IPS-18c (cell line): ENCODE results near the gene UBR4.

Experiments
- H3K4me3 ChIP-seq: 2 replicates; pipeline ENCODE4 v1.7.0; 2013; ENCODE audit warnings: low read depth, mild to moderate bottlenecking, low read length, moderate library complexity; ENCODE audit not compliant: insufficient read depth
- H3K9me3 ChIP-seq: one replicate; pipeline ENCODE4 v1.6.1; 2013; ENCODE audit warnings: mild to moderate bottlenecking, low read length, moderate library complexity; ENCODE audit not compliant: control insufficient read depth, insufficient read depth

Gene UBR4

DNA sequence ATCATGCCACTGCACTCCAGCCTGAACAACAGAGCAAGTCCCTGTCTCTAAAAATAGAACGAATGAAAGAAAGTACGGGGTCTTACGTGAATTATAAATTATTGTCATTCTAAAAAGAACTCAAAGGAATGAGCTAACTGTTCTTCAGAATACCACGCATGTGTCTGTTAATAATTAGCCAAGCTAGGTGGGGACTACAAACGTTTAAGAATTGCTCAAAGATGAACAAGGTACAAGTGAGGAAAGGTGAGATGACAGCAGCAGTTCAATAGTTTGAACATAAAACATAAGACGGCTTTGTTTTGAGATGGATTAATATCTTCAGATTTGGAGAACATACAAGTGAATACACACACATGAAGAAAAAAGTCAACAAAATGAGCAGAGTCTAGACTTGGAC, 79.6 kb downstream of the UBR4 start:
- Histone ChIP-seq H3K4me3 (no peak overlapping the region), H3K9me3 (no peaks in the 10 kb centered on the region)

DNA sequence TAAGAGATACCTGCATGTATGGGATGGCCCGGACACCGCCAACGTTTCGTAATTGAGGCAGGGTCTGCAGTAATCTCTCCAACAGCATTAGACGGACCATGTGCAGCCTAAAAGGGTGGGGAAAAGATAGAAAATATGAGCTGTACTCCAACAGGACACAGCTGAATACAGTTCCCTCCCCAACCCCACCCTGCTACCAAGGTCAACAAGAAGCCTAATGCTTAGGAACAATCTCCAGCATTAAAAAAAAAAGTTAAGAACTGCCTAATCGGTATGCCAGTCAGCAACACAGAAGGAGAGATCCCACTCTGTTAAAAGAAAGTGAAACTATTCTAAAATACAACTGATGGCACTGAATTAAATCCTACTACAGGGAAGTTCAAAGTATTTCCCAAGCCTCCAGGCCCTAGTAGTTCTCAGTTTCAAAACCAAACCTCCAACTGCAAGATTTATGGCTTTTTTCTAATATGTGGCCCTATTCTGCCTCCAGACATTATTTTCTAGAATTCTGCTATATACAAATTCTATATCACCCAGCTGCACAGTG, 81.0 kb downstream of the UBR4 start:
- Histone ChIP-seq H3K9me3 (no peaks in the 10 kb centered on the region), H3K4me3 (no peak overlapping the region)

DNA sequence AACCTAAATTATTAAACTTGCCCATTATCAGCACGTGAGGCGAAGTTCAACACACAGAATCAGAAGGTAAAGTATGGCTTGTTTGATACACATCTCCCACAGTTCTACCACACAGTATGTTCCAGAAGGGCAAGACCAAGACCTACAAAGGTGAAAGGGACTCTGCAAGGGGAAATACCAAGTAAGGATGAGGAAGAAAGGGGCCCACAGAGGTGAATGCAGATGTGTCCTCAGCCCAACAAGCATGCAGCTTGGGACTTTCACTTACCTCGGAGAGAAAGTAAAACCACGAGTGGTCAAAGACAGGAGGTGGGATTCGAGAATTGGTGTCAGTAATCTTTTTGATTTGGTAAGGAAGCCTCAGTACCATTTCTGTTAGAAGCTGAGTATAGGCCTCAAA, 85.8 kb downstream of the UBR4 start:
- Histone ChIP-seq H3K9me3 (no peaks in the 10 kb centered on the region), H3K4me3 (no peak overlapping the region)

DNA sequence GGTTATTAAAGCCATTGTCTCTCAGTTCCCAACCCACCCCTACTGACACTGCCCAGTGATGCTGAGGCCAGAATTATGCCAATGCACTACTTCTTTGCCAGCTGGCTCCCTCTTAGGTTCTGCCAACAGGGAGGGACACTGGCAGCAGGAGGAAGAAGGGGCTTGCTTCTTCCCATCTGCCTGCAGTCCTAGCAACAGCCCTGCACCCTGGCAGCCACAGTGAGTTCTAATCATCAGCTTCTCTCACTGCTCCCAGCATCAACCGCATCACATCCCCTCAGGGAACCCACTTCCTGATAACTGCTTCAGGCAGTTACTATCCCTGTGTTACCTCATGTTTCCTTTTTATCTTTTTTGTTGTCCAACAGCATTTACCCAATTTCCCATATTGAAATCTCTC, 86.2 kb downstream of the UBR4 start:
- no peak overlapping the region for H3K4me3 ChIP-seq
- no peaks in the 10 kb centered on the region for H3K9me3 ChIP-seq

DNA sequence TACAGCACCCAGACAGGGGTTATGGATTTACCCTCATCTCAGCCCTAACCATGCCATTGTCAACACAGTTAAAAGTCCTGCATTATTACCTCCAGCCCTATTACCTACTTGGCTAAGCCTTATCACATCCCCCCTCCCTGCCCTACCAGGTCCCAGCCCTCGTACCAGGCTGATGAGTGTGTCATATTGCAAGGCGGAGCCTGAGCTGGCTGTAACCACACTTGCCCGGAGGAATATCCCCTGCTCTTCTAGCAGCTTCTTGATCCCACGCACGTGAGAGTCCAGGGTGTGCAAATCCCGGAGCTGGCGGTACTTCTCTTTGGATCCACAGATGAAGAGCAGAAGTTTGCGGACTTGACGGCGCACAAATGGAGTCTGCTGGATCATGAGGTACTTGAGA, 87.4 kb downstream of the UBR4 start:
- Histone ChIP-seq H3K4me3 (no peak overlapping the region), H3K9me3 (no peaks in the 10 kb centered on the region)

DNA sequence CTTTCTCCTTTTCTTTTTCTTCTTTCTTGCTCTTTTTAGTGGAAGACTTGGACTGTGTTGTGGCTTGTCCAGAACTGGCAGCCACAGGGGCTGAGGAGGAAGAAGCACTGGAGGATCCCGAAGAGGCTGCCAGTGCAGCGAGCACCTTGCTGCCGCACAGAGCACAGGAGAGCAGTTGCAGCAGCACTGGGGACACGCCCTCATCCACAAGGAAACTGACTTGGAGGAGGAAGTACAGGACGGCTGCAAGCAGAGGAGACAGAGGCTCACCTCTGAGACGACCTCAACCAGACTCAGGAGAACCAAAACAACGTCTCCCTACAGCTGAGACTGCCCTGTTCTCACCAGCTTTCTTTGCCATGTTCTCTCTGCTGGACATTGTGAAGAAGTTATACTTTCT, 88.9 kb downstream of the UBR4 start:
- no peaks in the 10 kb centered on the region for H3K9me3 ChIP-seq
- no peak overlapping the region for H3K4me3 ChIP-seq

DNA sequence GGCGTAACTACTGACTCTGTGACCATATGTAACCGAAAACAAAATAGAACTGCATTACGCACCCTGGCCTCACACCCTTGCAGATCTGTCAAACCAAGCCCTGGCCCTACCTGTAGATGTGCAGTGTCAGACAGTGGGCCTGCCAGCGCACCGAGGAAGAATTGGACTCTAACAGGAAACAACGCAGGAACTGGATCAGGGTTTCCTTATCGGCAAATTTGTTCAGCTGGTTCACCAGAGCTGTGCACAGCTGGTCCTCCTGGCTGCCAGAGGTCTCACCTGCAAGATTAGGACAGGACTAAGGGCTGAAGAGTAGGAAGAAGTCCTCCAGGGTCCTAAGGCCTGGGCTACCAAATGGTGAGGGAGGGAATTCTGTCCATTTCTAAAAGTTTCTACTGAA, 90.0 kb downstream of the UBR4 start:
- H3K4me3 ChIP-seq: no peak overlapping the region

DNA sequence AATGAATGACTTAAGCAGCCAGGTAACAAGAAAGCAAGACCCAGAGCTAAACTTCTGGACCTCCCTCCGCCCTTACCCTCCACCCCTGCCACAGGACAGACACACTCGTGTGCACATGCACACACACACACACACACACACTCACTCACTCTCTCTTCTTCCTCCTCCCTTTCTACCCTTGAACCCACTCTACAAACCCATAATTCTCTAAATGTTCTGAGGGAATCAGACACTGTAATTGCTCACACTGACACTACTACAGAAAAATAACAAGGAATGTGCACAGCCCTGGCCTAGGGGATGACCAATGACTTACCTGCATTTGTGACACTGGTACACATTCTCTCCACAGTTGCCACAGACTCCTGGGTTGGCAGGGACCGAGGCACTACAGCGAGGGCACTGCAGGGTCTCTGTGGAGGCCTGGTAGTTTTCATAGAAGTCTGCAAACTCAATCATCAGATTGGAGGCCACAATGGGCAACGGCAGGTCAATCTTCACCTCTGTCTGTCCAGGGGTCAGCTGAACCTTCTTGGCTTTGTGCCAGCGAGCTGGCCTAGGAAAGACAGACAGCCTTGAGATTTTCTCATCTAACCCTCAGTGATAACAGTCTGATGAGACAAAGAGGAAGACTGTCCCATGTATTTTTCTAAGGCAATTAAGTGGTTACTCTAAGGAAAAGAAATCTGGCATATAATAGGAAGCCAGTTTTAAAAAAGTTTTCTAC, 94.8 kb downstream of the UBR4 start:
- peaks cover 2% of the 10 kb centered on the region for H3K9me3 ChIP-seq
- no peak overlapping the region for H3K4me3 ChIP-seq

More for the DNA sequence above, 90.0 kb downstream of the UBR4 start:
- H3K9me3 ChIP-seq: no peaks in the 10 kb centered on the region

DNA sequence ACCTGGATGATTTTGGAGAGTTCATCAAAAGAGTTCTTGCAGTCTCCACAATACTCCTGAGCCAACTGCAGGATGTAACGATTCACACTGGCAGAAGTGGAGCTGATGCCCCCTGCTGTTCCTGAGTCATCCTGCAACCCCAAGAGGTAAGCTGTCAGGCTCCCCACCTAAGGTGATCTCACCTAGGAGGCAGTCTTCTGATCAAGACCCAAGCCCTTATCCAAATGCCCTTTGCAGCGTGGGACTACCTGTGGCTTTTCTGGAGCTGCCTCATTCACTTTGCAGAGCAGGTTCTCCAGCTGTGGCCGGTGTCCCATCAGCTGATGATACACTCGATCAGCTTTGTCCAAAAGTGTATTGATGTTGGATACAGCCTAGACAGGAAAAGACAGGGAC, 96.4 kb downstream of the UBR4 start:
- H3K4me3 ChIP-seq: no peak overlapping the region
- peaks cover 2% of the 10 kb centered on the region for H3K9me3 ChIP-seq

DNA sequence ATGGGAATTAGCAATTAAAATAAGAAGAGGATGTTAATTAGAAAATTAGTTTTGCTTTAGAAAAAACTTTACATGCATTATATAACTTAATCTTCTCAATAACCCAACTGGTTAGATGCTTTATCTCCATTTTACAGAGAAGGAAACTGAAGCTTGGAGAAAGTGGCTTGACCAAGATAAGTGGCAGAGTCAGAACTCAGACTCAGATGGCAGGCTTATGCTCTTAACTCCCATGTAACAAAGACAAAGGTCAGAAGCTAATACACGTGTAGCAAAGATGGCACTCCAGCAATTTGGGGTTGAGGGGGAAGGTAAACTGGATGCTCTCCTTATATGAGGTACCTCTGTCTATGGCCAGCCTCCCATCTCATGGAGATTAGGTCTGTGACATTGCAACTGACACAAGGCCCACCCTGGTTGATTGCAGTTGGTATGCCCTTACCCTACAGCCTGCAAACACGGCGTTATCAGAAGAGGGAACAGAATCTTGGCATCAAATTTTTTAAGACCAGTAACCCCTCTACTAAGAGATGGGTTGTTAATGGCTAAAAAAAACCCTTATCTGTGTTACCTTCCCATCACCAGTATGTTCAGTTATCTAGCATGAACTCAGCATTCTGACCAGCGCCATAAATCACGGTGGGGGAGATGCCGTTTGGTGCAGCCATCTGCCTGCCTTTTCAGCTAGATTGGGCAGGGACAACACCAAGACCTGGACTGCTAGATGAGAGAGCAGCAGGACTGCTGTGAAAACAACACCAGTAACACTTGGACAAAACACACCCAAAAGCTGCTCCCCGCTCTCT, 97.0 kb downstream of the UBR4 start:
- H3K4me3 ChIP-seq: no peak overlapping the region
- peaks cover 2% of the 10 kb centered on the region for H3K9me3 ChIP-seq

DNA sequence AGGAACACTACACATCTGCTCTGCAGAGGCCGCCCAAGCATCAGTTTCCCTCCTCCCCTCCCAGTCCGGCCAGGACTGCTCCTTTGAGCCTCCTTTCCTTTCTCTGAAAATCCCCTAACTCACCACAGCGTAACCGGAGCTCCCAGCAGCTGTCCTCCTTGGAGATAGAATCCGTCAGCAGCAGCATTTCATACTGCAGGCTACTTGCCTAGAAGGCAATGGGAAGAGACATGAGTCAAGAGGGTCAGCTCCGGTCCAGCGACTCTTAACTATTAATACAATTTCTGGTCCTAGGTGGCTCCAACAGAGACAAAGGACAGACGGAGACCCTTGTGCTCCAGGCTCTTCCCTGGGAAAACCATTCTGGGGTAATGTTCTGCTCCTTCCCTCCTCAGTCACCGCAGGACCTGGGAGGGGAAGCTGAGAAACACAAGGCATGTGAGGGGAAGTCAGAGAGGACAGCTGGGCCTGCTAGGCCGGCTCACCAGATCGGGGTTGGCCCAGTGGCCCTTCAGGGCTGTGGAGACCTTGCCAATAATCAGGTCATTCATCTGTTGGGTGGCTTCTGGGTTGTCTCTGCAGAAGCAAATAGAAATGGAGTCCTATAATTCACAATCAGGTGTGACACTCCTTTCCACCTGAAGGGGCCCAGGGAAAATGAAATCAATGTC, 99.7 kb downstream of the UBR4 start:
- Histone ChIP-seq H3K9me3 (peaks cover 2% of the 10 kb centered on the region), H3K4me3 (no peak overlapping the region)

DNA sequence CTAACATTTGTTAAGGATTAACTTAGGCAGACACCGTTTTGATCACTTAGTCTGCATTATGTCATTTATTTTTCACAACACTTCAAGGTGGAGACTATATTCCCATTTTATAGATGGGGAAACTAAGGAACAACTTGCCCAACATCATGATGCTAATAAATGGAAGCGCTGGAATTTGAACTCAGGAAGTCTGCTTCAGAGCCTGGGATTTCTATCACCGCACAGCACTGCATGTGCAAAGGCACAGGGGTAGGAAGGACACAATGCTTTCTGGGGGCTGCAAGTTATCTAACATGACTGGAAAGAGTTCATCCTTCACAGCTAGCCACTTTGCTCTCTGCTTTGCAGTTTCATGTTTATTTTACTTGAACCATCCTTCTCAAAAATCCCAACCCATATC, 100.5 kb downstream of the UBR4 start:
- no peaks in the 10 kb centered on the region for H3K9me3 ChIP-seq
- H3K4me3 ChIP-seq: no peak overlapping the region

DNA sequence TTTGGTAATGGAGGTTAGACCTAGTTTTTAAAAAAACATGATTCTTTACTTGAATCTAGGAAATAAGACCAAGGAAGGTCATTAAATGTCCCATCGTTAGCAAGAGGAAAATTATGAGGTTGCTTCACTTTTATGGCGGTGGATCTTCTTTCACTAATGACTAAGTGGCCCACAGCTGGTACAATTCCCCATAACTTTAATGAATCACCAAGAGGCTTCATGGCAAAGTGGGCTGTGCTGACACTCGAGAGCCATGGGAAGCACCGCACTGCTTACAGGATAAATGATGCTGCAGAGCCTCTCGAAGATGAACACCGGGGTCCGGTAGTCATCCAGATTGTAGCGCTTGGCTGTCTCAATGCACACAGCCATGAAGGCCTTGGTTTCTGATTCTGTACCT, 108.8 kb downstream of the UBR4 start:
- no peak overlapping the region for H3K4me3 ChIP-seq
- no peaks in the 10 kb centered on the region for H3K9me3 ChIP-seq

DNA sequence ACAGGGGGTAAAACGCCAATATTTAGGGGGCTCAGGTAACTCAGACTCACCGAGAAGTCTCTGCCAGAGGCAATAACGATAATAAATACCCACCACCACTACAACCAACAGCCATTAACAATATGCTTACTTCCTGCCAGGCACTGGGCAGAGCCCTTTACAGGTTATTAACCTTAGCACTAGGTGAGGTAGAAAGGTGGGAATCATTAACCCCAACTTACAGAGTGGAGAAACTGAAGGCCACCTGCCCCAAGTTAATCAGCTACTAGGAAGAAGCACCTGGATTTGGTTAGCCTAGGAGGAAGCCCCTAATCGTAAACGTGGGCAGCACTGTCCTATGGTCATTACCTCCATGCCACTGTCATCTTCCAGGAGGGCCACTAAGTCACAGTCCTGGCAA, 110.0 kb downstream of the UBR4 start:
- Histone ChIP-seq H3K9me3 (no peaks in the 10 kb centered on the region), H3K4me3 (no peak overlapping the region)

DNA sequence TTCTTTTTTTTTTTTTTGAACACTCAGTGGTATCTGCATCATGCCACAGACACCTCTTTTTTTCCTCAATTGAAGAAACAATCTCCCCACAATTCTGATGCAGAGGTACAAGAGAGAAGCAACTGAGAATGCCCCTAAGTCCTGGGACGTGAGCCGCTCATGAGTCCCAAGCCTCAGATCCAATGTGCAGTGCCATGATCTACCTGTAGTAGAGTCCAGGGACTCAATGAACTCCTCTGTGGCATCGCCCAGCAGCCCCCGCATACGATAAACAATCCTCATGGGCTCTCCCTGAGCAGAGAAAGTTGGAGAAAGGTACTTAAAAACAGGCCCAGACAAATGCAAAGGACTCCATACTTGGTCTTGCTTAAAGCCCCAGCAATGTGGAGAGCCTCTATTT, 113.1 kb downstream of the UBR4 start:
- H3K4me3 ChIP-seq: no peak overlapping the region

DNA sequence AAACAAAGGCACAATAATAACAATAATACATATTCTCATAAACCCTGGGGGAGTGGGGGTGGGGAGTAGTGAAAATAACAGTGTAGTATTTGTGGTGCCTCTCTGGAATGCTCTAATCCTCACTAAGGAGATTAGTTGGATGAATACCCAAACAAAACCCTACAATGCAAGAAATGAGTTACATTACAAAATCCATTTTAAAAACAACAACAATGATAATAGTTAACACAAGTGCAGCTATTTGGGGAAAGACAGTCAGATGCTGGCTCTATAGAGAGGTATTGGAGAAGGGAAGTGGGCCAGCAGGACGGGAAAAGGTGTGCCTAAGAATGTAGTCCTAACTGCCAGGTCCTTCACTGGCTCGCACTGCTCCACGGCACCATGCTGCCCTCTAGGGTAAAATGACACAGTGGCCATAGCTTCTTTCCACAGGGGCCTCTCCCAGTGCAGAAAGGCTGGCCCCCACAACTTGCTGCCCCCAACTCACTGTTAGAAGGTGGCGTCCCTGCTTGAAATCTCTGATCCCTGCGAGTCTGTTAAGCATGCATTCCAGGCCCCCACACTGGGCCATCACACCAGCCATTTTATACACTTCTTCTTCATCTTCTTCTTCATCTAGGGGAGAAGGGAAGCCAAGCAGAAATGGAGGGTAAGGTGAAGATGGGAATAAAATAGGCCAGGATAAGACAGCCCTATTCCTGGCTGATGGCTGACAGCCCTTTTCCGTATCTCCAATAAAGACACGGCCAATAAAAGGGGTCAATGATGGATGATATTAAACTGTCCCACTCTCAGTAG, 113.8 kb downstream of the UBR4 start:
- H3K4me3 ChIP-seq: no peak overlapping the region

More for the DNA sequence above, 113.1 kb downstream of the UBR4 start:
- H3K9me3 ChIP-seq: no peaks in the 10 kb centered on the region

More for the DNA sequence above, 113.8 kb downstream of the UBR4 start:
- no peaks in the 10 kb centered on the region for H3K9me3 ChIP-seq
